ENCODE data around the gene RASD2.

The RASD2 gene

DNA sequence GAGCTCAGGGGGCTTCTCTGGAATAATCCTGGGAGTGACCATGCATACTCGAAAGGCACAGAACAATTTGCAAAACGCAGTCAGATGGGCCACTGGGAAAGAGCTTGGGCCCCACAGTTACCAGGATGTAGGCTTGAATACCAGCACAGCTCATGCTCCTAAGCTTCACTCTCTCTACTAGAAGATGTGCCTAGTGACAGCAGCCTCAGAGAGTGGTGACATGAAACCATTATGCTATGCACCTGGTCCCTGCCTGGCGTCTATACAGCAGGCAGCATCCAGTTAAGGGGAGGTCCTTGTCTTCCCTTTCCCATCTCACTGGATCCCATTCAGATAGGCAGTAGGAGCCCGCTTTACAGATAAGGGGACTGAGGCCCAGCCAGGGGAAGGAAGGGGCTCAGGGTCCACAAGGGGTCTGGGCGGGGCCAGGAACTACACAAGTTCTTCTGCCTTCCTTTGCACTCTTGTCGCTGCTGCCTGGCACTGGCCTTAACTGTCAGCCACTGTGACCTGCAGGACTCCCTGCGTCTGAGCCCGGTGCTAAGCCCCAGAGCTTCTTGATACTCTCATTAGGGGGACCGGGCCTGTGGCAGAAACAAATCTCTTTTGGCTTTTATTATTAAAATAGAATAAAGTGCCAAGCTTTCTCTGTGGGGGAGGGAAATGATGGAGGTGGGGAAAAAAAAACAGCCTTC lies 21.2 kb upstream of the RASD2 start:
- in situ Hi-C loops (cut with MboI; ENCODE audit: low pct_unique_long_range_greater_than_20kb, low sequenced_read_pairs, unreplicated experiment): no loop called here

GRCh38 chr22:35521358-35522224 lies 19.0 kb upstream of the RASD2 start:
- in situ Hi-C loops (cut with MboI; ENCODE audit: low pct_unique_long_range_greater_than_20kb, low sequenced_read_pairs, unreplicated experiment): no loop called here
- DNase-seq (ENCODE audit: low spot score): no peak
- TF ChIP-seq, protein P1, sequence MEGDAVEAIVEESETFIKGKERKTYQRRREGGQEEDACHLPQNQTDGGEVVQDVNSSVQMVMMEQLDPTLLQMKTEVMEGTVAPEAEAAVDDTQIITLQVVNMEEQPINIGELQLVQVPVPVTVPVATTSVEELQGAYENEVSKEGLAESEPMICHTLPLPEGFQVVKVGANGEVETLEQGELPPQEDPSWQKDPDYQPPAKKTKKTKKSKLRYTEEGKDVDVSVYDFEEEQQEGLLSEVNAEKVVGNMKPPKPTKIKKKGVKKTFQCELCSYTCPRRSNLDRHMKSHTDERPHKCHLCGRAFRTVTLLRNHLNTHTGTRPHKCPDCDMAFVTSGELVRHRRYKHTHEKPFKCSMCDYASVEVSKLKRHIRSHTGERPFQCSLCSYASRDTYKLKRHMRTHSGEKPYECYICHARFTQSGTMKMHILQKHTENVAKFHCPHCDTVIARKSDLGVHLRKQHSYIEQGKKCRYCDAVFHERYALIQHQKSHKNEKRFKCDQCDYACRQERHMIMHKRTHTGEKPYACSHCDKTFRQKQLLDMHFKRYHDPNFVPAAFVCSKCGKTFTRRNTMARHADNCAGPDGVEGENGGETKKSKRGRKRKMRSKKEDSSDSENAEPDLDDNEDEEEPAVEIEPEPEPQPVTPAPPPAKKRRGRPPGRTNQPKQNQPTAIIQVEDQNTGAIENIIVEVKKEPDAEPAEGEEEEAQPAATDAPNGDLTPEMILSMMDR (IDR thresholded peaks at IDR 0.05; ENCODE audit: extremely low read depth, insufficient read depth, missing control alignments): no peak

More for the DNA sequence above, 21.2 kb upstream of the RASD2 start:
- no peak for DNase-seq (ENCODE audit: low spot score)
- TF ChIP-seq, protein P1 (IDR thresholded peaks at IDR 0.05; ENCODE audit: extremely low read depth, insufficient read depth, missing control alignments): no peak

GRCh38 chr22:35522225-35523149 lies 18.1 kb upstream of the RASD2 start:
- in situ Hi-C loops (cut with MboI; ENCODE audit: low pct_unique_long_range_greater_than_20kb, low sequenced_read_pairs, unreplicated experiment): no loop called here
- TF ChIP-seq, protein P1 (IDR thresholded peaks at IDR 0.05; ENCODE audit: extremely low read depth, insufficient read depth, missing control alignments): no peak
- no peak for DNase-seq (ENCODE audit: low spot score)

- no peak for DNase-seq (ENCODE audit: low spot score)
- TF ChIP-seq, protein P1 (IDR thresholded peaks at IDR 0.05; ENCODE audit: extremely low read depth, insufficient read depth, missing control alignments): no peak
- in situ Hi-C loops (cut with MboI; ENCODE audit: low pct_unique_long_range_greater_than_20kb, low sequenced_read_pairs, unreplicated experiment): no loop called here
These were observed 17.3 kb upstream of the RASD2 start for GRCh38 chr22:35523167-35523947.

DNA sequence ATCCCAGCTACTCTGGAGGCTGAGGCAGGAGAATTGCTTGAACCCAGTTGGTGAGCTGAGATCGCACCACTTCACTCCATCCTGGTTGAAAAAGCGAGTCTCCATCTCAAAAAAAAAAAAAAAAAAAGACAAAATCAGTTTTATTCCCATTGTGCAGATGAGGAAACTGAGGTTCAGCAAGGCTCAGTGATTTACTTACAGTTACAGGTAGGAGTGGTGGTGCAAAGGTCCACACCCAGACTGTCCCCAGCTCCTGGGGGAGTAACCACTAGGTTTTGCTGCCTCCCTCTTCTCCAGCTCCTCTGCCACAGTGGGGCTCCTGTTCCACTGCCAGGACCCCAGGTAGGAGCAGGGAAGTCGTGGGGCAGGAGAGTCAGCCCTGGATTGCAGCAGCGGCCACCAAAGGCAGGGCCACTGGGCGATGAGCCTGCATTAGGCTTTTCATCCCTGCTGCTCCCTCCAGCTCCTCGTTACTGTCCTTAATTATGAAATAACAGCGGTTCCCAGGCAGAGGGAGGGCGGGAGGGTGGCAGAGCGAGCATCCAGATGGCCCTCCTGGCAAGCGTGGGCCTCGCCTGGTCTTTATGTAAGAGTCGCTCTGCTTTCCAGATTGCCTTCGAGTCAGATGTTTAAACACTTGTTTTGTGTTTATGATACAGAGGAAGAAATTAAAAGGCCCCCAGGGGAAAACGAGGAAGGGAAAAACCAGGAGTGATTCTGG lies 15.5 kb upstream of the RASD2 start:
- in situ Hi-C loops (cut with MboI; ENCODE audit: low pct_unique_long_range_greater_than_20kb, low sequenced_read_pairs, unreplicated experiment): no loop called here
- DNase-seq (ENCODE audit: low spot score): no peak
- TF ChIP-seq, protein P1 (IDR thresholded peaks at IDR 0.05; ENCODE audit: extremely low read depth, insufficient read depth, missing control alignments): no peak

Data from GM13977 (cell line).